ENCODE measurements around the gene CSTPP1. TPM values are rescaled to one million over a fixed set of nuclear protein-coding genes. Genes with fewer than 3 reads are reported as not detected.
"Not testable (repeated sequence)": the region's sequence is repeated elsewhere in the genome, so short reads cannot be mapped to it uniquely, and the experiment has no call there.

Gene CSTPP1
- total RNA-seq, 4 donors from 2014 or later: 18.3 to 27.0 (median 24.6) TPM

GRCh38 chr11:46991391-46991790, 54.8 kb downstream of the CSTPP1 start:
- no peak for DNase-seq
- Histone ChIP-seq H3K4me3 (no peak overlapping the region), H3K4me1 (no peaks in the 10 kb centered on the region), H3K36me3 (no peaks in the 10 kb centered on the region), H3K27ac (no peak overlapping the region), H3K27me3 (no peaks in the 10 kb centered on the region), H3K9me3 (no peaks in the 10 kb centered on the region)
- in situ Hi-C loops (cut with MboI; ENCODE audit: low pct_ligation_motif_present in 1 of 4, low pct_unique_long_range_greater_than_20kb in 1 of 4, low sequenced_read_pairs in 3 of 4): no loop called here
- TF ChIP-seq POLR2AphosphoS5 (IDR thresholded peaks at IDR 0.05) (no peak), EP300 (IDR thresholded peaks at IDR 0.05; ENCODE audit: low read depth) (no peak), POLR2A (IDR thresholded peaks at IDR 0.05) (no peak), CTCF (IDR thresholded peaks at IDR 0.05) (no peak)
- WGBS, 2 donors (ENCODE audit: low coverage in 1 of 2): 64 to 93% methylated on average over 1 to 2 of the region's 2 CpGs
- intact Hi-C loops (cut with DNase I; ENCODE audit: low total_unique reads): no loop called here

- 98 to 100% methylated on average over 1 to 2 of the region's 2 CpGs for WGBS, 2 donors (ENCODE audit: low coverage in 1 of 2)
- DNase-seq; H3K4me1 ChIP-seq; H3K36me3 ChIP-seq; H3K9me3 ChIP-seq; intact Hi-C loops (cut with DNase I; ENCODE audit: low total_unique reads); in situ Hi-C loops (cut with MboI; ENCODE audit: low pct_ligation_motif_present in 1 of 4, low pct_unique_long_range_greater_than_20kb in 1 of 4, low sequenced_read_pairs in 3 of 4); H3K27ac ChIP-seq; H3K4me3 ChIP-seq; H3K27me3 ChIP-seq: not testable (repeated sequence)
These were observed 55.8 kb downstream of the CSTPP1 start for GRCh38 chr11:46992386-46992785.

- 96 to 100% methylated on average over 1 to 14 of the region's 14 CpGs for WGBS, 2 donors (ENCODE audit: low coverage in 1 of 2)
These were observed 61.2 kb downstream of the CSTPP1 start for GRCh38 chr11:46997796-46998195.

GRCh38 chr11:46999217-46999616, 62.7 kb downstream of the CSTPP1 start:
- H3K27me3 ChIP-seq: no peaks in the 10 kb centered on the region
- H3K9me3 ChIP-seq: no peaks in the 10 kb centered on the region
- TF ChIP-seq EP300 (IDR thresholded peaks at IDR 0.05; ENCODE audit: low read depth) (no peak), POLR2AphosphoS5 (IDR thresholded peaks at IDR 0.05) (no peak), CTCF (IDR thresholded peaks at IDR 0.05) (no peak), POLR2A (IDR thresholded peaks at IDR 0.05) (no peak)
- in situ Hi-C loops (cut with MboI; ENCODE audit: low pct_ligation_motif_present in 1 of 4, low pct_unique_long_range_greater_than_20kb in 1 of 4, low sequenced_read_pairs in 3 of 4) (no loop called here), intact Hi-C loops (cut with DNase I; ENCODE audit: low total_unique reads) (no loop called here)
- no peaks in the 10 kb centered on the region for H3K36me3 ChIP-seq
- no peak overlapping the region for H3K4me3 ChIP-seq
- no peak overlapping the region for H3K27ac ChIP-seq
- no peak for DNase-seq
- H3K4me1 ChIP-seq: peaks cover 4 to 23% (median 9%) of the 10 kb centered on the region in 4 donors

More at GRCh38 chr11:46997796-46998195, 61.2 kb downstream of the CSTPP1 start:
- peaks cover 0 to 10% (median 2%) of the 10 kb centered on the region in 4 donors for H3K4me1 ChIP-seq
- H3K36me3 ChIP-seq; H3K4me3 ChIP-seq; H3K9me3 ChIP-seq; H3K27ac ChIP-seq; intact Hi-C loops (cut with DNase I; ENCODE audit: low total_unique reads); in situ Hi-C loops (cut with MboI; ENCODE audit: low pct_ligation_motif_present in 1 of 4, low pct_unique_long_range_greater_than_20kb in 1 of 4, low sequenced_read_pairs in 3 of 4); H3K27me3 ChIP-seq; DNase-seq: not testable (repeated sequence)

- Histone ChIP-seq H3K36me3 (no peaks in the 10 kb centered on the region), H3K27me3 (no peaks in the 10 kb centered on the region), H3K27ac (no peak overlapping the region), H3K9me3 (no peaks in the 10 kb centered on the region), H3K4me3 (no peak overlapping the region), H3K4me1 (peaks cover 12 to 31% (median 16%) of the 10 kb centered on the region in 4 donors)
- intact Hi-C loops (cut with DNase I; ENCODE audit: low total_unique reads): no loop called here
- DNase-seq: no peak
- WGBS, 2 donors (ENCODE audit: low coverage in 1 of 2): 80 to 97% methylated on average over 2 of the region's 2 CpGs
- in situ Hi-C loops (cut with MboI; ENCODE audit: low pct_ligation_motif_present in 1 of 4, low pct_unique_long_range_greater_than_20kb in 1 of 4, low sequenced_read_pairs in 3 of 4): no loop called here
- no peak for TF ChIP-seq CTCF (IDR thresholded peaks at IDR 0.05)
- no peak for TF ChIP-seq POLR2AphosphoS5 (IDR thresholded peaks at IDR 0.05)
- no peak for TF ChIP-seq POLR2A (IDR thresholded peaks at IDR 0.05)
- TF ChIP-seq EP300 (IDR thresholded peaks at IDR 0.05; ENCODE audit: low read depth): no peak
These were observed 63.5 kb downstream of the CSTPP1 start for GRCh38 chr11:47000033-47000432.
